COLO829 (cell line): ENCODE measurements around the gene ANKRD31.
"Not testable (repeated sequence)": the region's sequence is repeated elsewhere in the genome, so short reads cannot be mapped to it uniquely, and the experiment has no call there.

Experiments
- DNase-seq: peaks from one replicate; pipeline ENCODE4 v3.0.0; 2012; ENCODE audit warnings: low spot score

Gene ANKRD31

GRCh38 chr5:75140277-75140676 is 96.4 kb downstream of the ANKRD31 start:
- DNase-seq, result no peak

- no peak for DNase-seq
These were observed 98.0 kb downstream of the ANKRD31 start for GRCh38 chr5:75138689-75139088.

DNA sequence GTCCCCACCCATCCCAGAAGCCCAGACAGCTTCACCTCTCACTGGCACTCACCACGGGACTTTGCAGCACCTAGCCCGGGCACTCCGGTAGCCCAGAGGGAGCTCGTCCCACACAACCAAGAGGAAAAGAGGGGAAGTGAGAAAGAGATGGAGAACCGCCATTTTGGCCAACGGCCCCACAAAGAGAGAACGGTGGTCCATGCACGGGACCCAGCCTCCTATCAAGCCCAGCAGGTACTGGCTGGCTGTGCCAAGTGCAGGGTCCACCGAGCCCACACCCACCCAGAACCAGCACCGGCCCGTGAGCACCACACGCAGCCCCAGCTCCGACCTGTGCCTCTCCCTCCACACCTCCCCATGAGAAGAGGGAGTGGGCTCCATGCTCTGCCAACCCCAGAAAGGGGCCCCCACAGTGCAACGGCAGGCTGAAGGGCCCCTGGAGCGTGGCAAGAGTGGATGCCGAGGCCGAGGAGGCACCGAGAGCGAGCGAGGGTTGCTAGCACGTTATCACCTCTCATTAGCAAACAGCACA is 105.8 kb downstream of the ANKRD31 start:
- DNase-seq, result no peak

DNA sequence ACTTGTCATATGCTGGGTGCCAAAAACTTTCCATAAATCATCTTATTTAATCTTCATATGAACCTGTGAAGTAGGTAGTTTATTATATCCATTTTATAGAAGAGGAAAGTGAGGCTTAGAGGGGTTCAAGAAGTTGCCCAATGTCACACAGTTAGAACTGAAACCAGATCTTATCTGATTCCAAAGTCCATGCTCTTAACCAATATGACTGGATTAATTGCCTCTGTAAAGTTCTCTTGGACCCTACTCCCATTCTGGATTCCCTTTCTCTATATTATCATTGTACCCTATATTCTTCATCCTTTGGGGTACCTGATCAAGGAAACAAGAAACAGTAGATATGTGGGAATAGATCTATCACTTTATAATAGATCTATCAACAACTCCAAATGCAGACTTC is 119.8 kb downstream of the ANKRD31 start:
- no peak for DNase-seq

GRCh38 chr5:75114311-75114710 is 122.4 kb downstream of the ANKRD31 start:
- not testable (repeated sequence) for DNase-seq

- no peak for DNase-seq
These were observed 123.1 kb downstream of the ANKRD31 start for GRCh38 chr5:75113354-75114113.

GRCh38 chr5:75108931-75109596 is 127.6 kb downstream of the ANKRD31 start:
- DNase-seq, result no peak

DNA sequence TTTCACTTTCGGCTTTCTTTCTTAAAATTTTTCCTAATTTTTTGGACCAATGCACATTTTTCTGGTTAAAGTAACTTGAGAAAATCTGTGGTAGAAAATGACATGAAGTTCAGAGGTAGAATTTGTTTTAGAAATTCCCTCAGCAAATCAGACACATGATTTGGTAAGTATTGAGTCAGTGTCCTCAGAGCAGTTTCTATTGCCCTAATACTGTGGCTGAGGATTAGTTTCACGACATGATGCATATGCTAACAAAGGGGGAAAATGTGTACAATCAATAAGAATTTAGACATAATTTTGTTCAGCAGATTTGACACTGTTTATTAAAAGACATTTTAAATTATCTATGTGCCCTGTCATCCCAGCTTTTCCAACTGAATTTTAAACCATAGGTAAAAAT is 128.2 kb downstream of the ANKRD31 start:
- DNase-seq, result no peak

DNA sequence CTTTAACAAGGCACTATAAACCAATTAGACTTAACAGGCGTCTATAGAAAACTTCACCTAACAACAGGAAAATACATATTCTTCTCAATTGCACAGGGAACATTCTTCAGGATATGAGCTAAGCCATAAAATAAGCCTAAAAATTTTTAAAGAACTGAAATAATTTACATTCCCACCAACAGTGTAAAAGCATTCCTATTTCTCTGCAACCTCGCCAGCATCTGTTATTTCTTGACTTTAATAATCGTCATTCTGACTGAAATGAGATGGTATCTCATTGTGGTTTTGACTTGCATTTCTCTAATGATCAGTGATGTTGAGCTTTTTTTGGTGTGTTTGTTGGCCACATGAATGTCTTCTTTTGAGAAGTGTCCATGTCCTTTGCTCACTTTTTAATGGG is 140.7 kb downstream of the ANKRD31 start:
- not testable (repeated sequence) for DNase-seq

- no peak for DNase-seq
These were observed 145.1 kb downstream of the ANKRD31 start for GRCh38 chr5:75091597-75091996.

DNA sequence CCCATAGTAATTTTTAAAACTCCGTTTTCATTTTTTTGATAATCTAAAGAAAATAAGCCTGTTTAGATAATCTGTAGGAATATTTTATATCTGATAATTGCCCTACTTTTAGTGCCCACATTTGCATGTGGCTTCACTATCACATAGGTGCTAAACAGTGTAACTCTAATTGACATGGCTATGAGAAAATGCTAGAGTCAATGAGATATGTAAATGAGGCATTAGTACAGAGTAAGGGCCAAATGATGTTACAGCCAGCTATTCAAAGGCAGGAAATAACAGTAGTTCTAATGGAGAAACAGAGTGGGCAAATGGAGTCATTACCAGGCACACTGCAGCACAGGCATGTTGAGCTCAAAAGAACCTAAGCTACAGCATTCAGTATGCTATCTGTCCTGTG is 147.0 kb downstream of the ANKRD31 start:
- DNase-seq, result no peak

DNA sequence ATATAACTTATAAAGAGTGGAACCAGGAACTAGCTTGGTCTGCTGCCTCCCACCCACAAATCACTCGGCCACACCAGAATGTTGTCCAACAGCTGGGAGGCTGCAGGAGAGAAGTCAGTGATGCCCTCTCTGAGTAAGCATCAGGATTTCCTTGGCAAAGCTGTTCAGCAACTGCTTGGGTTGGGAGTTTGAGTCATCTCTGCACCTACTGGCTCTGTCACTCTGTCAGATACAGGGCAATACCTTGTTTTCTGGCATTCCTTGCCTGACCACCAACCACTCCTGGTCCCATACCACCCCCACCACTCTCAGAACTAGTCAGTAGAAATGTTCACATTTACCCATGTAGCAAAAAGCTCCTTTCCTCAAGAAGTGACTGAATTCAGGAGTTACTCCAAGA is 147.5 kb downstream of the ANKRD31 start:
- no peak for DNase-seq

- DNase-seq, result no peak
These were observed 148.0 kb downstream of the ANKRD31 start for GRCh38 chr5:75088648-75089047.

DNA sequence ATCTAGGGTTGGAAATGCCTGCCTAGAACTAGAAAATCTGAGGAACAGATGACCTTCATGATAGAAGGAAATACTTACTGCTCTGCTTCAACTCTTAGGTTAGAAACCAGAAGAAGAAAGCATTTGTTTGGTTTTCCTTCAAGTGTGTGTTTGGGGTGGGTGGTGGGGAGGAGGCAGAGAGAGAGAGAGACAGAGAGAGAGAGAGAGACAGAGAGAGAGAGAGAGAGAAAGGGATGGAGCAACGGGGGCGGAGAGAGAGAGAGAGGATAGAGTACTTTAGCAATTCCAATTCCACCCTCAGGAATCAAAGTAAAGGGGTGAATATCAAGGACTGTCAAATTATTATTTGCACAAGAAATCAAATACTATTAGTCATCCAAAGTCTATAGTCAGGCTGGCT is 155.2 kb downstream of the ANKRD31 start:
- no peak for DNase-seq

GRCh38 chr5:75079346-75079745 is 157.3 kb downstream of the ANKRD31 start:
- not testable (repeated sequence) for DNase-seq

DNA sequence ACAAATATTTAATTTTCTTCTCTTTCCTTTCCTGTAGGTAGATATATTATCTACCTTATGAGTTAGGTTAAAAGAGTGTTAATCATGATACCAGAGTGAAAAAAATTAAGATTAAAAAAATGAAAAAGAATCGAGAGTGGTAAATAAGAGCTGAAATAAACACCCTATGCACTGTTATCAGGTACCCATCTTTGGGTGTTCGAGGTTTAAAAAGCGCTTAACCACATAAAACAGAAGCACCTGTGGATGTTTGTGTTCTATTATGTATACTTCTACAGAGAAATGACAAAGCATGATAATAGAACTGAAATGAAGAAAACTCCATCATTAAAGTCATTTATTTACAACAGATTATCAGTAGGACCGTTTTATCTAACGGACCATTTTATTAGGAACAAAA is 158.7 kb downstream of the ANKRD31 start:
- DNase-seq, result no peak

GRCh38 chr5:75072061-75072460 is 164.6 kb downstream of the ANKRD31 start:
- DNase-seq, result no peak

GRCh38 chr5:75071100-75071499 is 165.6 kb downstream of the ANKRD31 start:
- no peak for DNase-seq

DNA sequence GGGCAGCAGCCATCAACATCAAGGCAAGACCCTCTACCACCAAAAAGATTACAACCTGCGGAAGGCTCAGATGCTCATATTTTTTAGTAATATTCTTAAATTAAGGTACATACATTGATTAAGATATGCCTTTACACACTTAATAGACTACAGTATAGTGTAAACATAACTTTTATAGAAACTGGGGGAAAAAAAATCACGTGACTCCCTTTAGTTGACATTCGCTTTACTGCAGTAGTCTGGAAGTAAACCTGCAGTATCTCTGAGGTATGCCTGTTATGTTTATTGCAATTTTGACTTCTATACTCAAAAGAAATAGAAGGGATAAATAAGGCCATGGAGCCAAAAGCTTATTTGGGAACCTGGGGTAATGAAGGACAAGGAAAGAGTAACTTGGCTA is 169.2 kb downstream of the ANKRD31 start:
- no peak for DNase-seq

GRCh38 chr5:75062925-75063531 is 173.7 kb downstream of the ANKRD31 start:
- DNase-seq, result no peak

- no peak for DNase-seq
These were observed 176.6 kb downstream of the ANKRD31 start for GRCh38 chr5:75059912-75060545.

DNA sequence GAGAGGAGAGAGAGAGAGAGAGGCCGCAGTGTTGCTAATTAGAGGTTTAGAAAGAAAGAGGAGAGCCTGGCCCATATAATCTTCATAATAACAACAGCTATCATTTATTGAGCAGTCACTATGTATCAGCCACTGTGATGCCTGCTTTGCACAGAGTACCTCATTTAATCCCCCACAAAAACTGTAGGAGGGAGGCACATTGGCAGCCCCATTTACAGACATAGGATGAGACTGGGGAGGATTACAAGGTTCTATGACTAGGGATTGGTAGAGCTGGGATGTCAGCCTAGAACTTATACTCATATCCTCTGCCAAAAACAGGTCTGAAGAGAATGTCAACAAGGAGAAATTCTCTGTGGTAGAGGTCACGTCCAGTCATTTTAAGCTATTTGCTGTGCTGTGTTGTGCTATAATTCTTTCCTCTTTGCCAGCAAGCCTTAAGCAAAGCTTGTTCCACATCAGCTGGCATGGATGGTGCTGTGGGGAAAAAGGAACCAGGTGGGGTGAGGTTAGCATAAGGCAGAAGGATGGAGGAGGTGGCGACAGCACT is 177.6 kb downstream of the ANKRD31 start:
- DNase-seq, result no peak
